Measurements from ENCODE around the gene RTF1.

- TF ChIP-seq CTCF (IDR thresholded peaks at IDR 0.05): no peak
- TF ChIP-seq ZFX (IDR thresholded peaks at IDR 0.05; ENCODE audit: borderline replicate concordance): no peak
These were observed 96.8 kb downstream of the RTF1 start, which contains the start of gene LTK for GRCh38 chr15:41513506-41514227.

All from 22Rv1 (cell line).